Measurements from ENCODE around the gene TMEM185B. TPM values are rescaled to one million over a fixed set of nuclear protein-coding genes. Genes with fewer than 3 reads are reported as not detected.

TMEM185B gene
- total RNA-seq, 2 experiments from 2014 or later = 16.7 to 17.2 TPM

DNA sequence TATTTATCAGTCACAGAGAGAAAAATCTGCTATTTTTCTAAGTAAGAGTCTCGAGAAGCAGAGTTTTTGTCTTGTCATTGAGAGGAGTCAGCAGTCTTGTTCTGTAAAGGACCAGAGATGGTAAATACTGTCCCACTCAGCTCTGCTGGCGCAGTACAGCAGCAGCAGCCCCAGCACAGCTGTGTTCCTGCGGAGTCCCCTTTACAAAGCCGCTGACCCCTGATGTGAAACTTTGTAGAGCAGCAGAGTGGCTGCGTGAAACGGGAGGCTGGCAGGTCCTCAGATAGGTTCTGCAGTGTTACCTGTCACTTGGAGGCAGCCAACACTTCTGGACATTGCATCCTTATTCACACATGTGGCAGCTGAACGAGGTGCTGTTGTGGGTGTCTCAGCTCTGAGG lies 45.2 kb downstream of the TMEM185B start:
- no peaks in the 10 kb centered on the region for H3K9me3 Mint-ChIP-seq
- H3K27me3 Mint-ChIP-seq = no peaks in the 10 kb centered on the region
- ChIA-PET POLR2A (interaction anchor here (0.8 to 3.6 kb wide), 2 partner anchors 36 to 54 kb away, joined by 3 to 13 read pairs; no protein-coding TSS in a partner anchor), CTCF (interaction anchor here (0.9 to 6.5 kb wide), 8 partner anchors 68 to 537 kb away, joined by 3 to 79 read pairs (median 6); no protein-coding TSS in a partner anchor)
- ATAC-seq (no peak), DNase-seq (no peak)
- peak overlapping the region; percentile 90 for H3K4me3 Mint-ChIP-seq
- no peaks in the 10 kb centered on the region for H3K36me3 Mint-ChIP-seq (ENCODE audit: low read depth)
- TF ChIP-seq, protein P1, sequence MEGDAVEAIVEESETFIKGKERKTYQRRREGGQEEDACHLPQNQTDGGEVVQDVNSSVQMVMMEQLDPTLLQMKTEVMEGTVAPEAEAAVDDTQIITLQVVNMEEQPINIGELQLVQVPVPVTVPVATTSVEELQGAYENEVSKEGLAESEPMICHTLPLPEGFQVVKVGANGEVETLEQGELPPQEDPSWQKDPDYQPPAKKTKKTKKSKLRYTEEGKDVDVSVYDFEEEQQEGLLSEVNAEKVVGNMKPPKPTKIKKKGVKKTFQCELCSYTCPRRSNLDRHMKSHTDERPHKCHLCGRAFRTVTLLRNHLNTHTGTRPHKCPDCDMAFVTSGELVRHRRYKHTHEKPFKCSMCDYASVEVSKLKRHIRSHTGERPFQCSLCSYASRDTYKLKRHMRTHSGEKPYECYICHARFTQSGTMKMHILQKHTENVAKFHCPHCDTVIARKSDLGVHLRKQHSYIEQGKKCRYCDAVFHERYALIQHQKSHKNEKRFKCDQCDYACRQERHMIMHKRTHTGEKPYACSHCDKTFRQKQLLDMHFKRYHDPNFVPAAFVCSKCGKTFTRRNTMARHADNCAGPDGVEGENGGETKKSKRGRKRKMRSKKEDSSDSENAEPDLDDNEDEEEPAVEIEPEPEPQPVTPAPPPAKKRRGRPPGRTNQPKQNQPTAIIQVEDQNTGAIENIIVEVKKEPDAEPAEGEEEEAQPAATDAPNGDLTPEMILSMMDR (IDR thresholded peaks at IDR 0.05) = no peak
- H3K4me1 Mint-ChIP-seq (ENCODE audit: low read depth) = peaks cover 61% of the 10 kb centered on the region
- peak overlapping the region; percentile 99 for H3K27ac Mint-ChIP-seq
- intact Hi-C loops (cut with micrococcal nuclease) = loop anchor here (2.0 to 5.0 kb wide), 2 partner anchors 166 to 475 kb away; partner anchors contain the start of gene EPB41L5

DNA sequence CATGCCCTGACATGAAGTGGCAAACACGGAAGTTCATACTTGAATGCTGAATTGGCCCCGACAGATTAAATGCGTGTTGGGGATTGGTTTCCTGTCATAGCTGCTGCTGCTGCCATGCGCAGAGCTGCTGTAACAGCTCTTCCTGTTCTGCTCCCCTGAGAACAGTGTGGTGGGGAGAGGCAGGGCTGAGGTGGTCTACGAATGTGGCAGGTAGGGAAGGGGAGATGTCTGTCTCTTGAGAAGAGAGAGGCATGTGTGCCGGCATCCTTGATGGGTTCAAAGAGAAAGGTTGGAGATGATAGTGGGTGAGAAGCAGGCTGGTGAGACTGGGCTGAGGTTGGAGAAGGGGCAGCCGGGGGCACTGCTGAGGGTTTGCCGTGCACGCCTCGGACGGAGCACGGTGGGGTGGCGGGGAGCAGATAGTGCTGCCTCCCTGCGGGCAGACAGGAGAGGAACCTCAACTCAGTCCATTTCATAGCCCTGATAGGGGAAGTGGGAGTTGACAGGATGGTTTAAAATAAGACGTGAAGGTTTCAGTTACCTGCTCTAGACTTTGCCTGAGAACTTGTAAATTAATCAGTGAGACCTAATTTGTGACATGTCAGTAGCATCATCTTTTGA lies 46.1 kb downstream of the TMEM185B start:
- peak overlapping the region; percentile 90 for H3K4me3 Mint-ChIP-seq
- POLR2A ChIA-PET = interaction anchor here (0.6 to 3.6 kb wide), 12 partner anchors 36 to 499 kb away, joined by 3 to 13 read pairs (median 3); partner anchors contain the start of genes PTPN4, TMEM177 and TMEM185B
- no peaks in the 10 kb centered on the region for H3K36me3 Mint-ChIP-seq (ENCODE audit: low read depth)
- no peaks in the 10 kb centered on the region for H3K9me3 Mint-ChIP-seq
- intact Hi-C loops (cut with micrococcal nuclease) = loop anchor here (2.0 to 5.0 kb wide), 2 partner anchors 165 to 474 kb away; partner anchors contain the start of gene EPB41L5
- H3K27ac Mint-ChIP-seq = peak overlapping the region; percentile 99
- H3K27me3 Mint-ChIP-seq = no peaks in the 10 kb centered on the region
- peak; percentile 89 for DNase-seq
- TF ChIP-seq, protein P1 (IDR thresholded peaks at IDR 0.05) = peak; percentile 60
- H3K4me1 Mint-ChIP-seq (ENCODE audit: low read depth) = peaks cover 58% of the 10 kb centered on the region
- ATAC-seq = peak; percentile 94
- CTCF ChIA-PET = interaction anchor here (0.5 to 9.0 kb wide), 37 partner anchors 7 to 536 kb away, joined by 3 to 135 read pairs (median 4); partner anchors contain the start of genes PTPN4 and TMEM177

DNA sequence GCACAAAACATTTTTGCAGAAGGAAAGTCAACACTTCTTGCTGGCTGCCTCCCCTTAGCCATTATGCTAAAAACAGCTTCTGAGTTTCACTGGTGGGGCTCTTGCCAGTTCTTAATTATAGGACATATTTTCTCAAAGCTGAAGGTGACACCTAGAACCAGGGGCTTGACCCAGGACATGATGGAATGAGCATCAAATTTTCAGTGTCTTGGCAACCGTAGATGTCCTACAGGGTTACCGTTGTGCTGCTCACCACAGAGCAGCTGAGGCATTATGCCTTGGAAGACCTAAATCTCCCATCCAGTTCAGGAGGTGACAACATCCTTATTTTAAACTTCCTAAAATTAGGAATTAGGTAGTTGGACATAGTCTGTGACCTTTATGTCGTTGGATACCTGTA lies 46.7 kb downstream of the TMEM185B start:
- no peaks in the 10 kb centered on the region for H3K9me3 Mint-ChIP-seq
- ChIA-PET POLR2A (interaction anchor here (0.6 to 3.6 kb wide), 11 partner anchors 43 to 498 kb away, joined by 3 to 13 read pairs (median 3); partner anchors contain the start of genes PTPN4, TMEM177 and TMEM185B), CTCF (interaction anchor here (0.5 to 9.0 kb wide), 43 partner anchors 8 to 536 kb away, joined by 3 to 135 read pairs (median 4); partner anchors contain the start of genes EPB41L5, PTPN4, TMEM177 and TMEM185B)
- peaks cover 52% of the 10 kb centered on the region for H3K4me1 Mint-ChIP-seq (ENCODE audit: low read depth)
- peak overlapping the region; percentile 99 for H3K27ac Mint-ChIP-seq
- intact Hi-C loops (cut with micrococcal nuclease) = loop anchor here (1.0 to 5.0 kb wide), 3 partner anchors 67 to 474 kb away; partner anchors contain the start of gene EPB41L5
- TF ChIP-seq, protein P1 (IDR thresholded peaks at IDR 0.05) = no peak
- peak overlapping the region; percentile 90 for H3K4me3 Mint-ChIP-seq
- DNase-seq (no peak), ATAC-seq (no peak)
- no peaks in the 10 kb centered on the region for H3K36me3 Mint-ChIP-seq (ENCODE audit: low read depth)
- H3K27me3 Mint-ChIP-seq = no peaks in the 10 kb centered on the region

DNA sequence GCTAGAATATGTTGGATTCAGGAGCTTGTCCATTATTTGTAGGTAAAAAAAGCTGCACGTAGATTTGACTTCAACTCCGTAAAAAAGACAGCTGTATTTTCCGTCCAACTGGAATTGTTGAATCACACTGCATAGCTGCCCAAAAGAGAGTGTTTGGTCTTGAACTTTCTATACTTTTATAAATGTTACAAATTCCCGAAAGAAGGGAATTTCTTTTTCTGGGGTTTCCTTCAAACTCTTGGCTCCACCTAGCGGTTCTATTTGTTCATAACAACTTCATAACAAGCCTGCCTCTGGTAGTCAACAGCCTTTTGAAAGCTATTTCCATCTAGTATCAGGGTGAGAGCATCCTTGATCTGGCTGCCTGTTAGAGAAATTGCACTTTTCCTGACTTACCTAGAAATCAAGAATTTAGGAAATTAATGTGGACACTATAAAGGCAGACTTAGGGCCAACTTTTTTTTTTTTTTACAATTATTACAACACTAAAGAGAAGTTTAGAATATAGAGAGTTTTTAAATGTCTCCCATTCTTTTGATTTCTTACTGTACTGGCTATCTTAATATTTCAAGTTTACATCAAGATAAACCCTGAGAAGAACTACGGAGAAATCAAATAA lies 48.1 kb downstream of the TMEM185B start:
- POLR2A ChIA-PET = interaction anchor here (3.6 kb wide), 1 partner anchor 57 kb away, joined by 13 read pairs; no protein-coding TSS in a partner anchor
- Mint-ChIP-seq H3K4me3 (no peak overlapping the region), H3K27me3 (no peaks in the 10 kb centered on the region), H3K27ac (peak overlapping the region; percentile 69), H3K9me3 (no peaks in the 10 kb centered on the region), H3K4me1 (ENCODE audit: low read depth) (peaks cover 44% of the 10 kb centered on the region), H3K36me3 (ENCODE audit: low read depth) (no peaks in the 10 kb centered on the region)
- CTCF ChIA-PET = interaction anchor here (0.6 to 9.0 kb wide), 98 partner anchors 9 to 694 kb away, joined by 3 to 135 read pairs (median 4); partner anchors contain the start of genes EPB41L5, PTPN4, RALB and TMEM177
- intact Hi-C loops (cut with micrococcal nuclease) = loop anchor here (1.0 to 5.0 kb wide), 2 partner anchors 163 to 422 kb away; partner anchors contain the start of gene EPB41L5
- ATAC-seq (no peak), DNase-seq (no peak)
- TF ChIP-seq, protein P1 (IDR thresholded peaks at IDR 0.05) = peak; percentile 93

Other genes with a start within 250 kb of the TMEM185B start
- 1 to 10 TPM; 3.9 TPM for gene EPB41L5, start 210.3 kb downstream of the TMEM185B start, total RNA-seq
- gene RALB, start 29.5 kb upstream of the TMEM185B start, total RNA-seq = 10 to 100 TPM; 16.7 to 17.6 TPM
- not detected for gene INHBB, start 122.7 kb upstream of the TMEM185B start, total RNA-seq

Data from activated CD8-positive, alpha-beta T cell treated with anti-CD3 and anti-CD28 coated beads for 36 hours (primary cell).